ENCODE data around the gene LRP8.
A peak's percentile ranks its signal among the peaks of the same experiment; 100 is the strongest.

The LRP8 gene

GRCh38 chr1:53359225-53359933, 31.5 kb upstream of the LRP8 start:
- no peak for DNase-seq

DNA sequence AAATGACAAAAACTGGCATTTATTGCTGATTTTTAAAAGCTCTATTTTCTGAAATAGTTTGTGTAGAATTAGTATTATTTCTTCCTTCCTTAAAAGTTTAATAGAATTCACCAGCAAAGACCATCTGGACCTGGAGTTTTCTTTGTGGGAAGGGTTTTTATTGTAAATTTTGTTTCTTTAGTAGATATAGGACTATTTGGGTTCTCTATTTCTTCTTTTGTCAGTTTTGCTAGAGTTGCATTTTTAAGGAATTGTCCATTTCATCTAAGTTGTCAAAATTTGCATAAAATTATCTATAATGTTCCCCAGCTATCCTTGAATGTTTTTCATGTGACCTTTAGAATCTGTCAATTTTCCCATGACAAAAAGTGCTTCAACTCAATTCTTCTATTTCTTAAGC, 28.8 kb upstream of the LRP8 start:
- DNase-seq = no peak

DNA sequence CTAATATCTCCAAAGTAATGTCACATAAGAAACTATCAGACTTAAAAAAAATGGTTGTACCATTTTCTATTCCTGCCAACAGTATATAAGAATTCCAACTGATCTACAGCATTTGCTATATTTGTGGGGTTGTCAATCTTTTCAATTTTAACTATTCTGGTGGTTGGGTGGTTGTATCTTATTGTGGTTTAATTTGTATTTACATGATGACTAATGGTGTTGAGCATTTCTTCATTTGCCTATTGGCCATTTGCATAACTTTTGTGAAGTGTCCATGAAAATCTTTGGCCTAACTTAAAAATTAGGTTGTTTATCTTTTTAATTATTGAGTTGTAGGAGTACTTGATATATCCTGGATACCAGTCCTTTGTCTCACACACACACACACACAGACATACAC, 26.2 kb upstream of the LRP8 start:
- DNase-seq = no peak

GRCh38 chr1:53352561-53352960, 24.7 kb upstream of the LRP8 start:
- no peak for DNase-seq

- no peak for DNase-seq
These were observed 23.2 kb upstream of the LRP8 start for GRCh38 chr1:53350853-53351767.

DNA sequence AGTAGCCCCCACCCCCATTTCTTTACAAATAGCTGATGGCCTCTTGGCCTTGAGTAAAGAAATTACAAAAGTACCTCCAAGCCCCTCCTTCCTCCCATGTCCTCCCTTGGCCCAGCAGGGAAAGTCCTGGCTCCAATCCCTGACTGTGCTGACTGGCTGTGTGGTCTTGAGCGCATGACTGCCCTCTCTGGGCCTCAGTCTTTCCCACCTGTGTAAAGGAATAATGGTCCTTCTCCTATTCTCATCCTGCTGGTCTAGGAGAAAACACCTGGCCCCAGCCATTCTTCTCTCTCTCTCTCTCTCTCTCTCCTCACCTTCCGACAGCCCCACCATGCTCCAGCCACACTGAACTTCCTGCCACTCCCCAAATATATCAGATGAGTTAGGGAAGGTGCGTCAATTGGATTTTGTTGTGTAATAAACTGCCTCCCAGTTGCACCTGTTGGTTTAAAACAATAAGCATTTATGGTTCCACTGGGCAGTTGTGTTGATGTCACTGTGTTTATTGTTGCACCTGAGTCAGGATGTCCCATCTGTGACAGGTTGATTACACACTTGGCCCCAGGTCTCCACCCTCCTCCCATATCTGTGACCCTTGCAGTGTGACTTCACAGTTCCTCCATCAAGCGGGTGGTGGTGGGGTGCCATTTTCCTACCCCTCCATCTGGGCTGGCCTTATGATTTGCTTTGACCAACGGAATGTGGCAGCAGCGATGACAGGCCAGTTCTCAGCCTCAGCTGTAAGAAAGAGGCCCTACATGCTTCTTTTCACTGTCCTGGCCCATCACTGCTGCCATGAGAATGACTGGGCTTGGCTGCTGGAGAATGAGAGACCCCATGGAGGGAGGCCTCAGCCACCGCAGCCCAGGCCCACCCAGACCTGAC, 22.3 kb upstream of the LRP8 start:
- no peak for DNase-seq

- DNase-seq = no peak
These were observed 21.5 kb upstream of the LRP8 start for GRCh38 chr1:53349369-53349835.

DNA sequence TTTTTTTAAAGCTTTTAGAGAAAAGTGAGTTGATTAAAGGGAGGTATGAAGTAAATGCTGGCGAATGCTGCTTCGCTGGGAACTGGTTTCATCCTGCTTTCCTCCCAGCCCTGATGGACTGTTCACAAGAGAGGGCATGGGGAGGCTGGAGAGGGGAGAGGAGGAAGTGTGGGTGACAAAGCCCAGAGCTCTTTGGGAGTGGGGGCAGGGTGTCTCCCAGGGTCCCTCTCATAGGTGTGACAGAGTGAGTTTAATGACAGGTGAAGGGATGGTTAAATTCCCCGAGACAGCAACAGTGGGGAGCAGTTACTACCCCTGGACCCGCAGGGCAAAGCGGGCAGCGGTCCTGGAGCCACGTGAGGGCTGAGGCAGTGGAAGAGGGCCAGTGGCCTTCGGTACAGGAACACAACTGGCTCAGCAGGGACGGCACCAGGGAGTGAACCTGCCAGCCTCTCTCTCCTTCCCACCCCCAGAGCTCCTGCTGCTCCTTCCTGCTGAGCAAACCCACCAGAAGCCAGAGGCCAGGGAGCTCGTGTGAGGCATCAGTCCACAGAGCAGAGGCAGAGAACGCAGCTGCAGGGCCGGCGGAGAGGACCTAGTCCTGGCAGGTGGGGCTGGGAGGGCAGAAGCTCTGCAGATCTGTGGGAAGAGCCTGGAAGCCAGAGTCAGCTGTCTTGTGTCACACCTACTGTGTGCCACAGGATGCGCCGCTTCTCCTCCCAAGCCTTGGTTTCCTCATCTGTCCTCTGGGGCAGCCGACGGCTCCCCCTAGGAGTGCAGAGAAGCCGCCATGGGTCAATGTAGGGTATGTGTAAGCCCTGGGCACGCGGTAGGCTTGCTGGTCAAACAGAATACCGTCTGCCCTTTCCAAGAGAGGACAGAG, 20.9 kb upstream of the LRP8 start:
- no peak for DNase-seq

DNA sequence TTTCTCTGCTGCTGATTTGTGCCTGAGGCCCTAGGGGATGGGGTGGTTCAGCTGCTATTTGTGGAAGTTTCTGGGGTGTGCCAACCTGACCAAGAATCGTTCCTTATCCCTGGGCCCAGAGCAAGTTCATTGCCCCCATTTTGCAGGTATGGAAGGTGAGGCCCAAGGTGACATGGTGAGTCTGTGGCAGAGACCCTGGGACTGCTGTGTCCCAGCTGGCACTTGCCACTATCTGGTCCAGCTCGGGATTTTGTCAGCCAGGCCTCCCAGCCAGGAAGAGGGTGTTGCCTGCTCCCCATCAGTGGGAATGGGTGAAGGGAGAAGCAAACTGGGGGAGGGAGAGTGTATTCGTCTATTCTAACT, 18.9 kb upstream of the LRP8 start:
- DNase-seq = no peak

DNA sequence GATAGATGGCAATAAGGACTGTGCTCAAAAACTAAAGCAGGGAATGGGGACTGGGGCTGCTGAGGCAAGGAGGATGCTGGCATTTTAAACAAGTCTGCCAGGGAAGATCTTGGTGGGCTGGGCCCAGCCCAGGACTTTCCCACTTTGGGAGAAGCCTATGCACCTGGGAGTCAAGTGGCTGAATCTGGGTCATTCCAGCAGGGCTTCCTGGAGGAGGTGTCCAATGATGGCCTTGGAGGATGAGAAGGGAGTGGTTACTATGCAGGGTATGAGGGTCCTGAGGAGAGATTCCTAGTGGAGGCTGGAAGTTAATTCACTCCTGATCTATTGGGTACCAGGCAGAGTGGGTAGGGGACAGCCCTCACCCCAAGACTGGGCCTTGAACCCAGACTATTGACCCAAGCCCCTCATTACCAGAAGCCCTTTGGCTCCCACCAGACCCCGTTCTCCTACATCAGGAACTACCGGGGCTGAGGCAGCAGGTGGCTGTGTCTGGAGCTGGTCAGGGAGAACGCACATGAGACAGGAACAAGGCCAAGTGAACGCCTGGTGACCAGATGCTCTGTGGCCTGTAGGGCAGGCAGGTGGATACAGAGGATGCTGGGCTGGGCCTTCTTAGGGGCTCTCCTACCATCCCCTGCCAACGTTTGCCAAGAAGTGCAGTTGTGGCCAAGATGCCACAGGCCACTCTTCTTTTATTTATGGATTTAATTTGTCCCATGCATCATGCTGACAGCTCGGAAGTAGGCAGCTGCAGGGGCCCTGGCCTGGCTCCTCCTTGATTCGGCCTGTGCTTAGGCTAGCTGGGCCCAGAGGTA, 18.3 kb upstream of the LRP8 start:
- no peak for DNase-seq

DNA sequence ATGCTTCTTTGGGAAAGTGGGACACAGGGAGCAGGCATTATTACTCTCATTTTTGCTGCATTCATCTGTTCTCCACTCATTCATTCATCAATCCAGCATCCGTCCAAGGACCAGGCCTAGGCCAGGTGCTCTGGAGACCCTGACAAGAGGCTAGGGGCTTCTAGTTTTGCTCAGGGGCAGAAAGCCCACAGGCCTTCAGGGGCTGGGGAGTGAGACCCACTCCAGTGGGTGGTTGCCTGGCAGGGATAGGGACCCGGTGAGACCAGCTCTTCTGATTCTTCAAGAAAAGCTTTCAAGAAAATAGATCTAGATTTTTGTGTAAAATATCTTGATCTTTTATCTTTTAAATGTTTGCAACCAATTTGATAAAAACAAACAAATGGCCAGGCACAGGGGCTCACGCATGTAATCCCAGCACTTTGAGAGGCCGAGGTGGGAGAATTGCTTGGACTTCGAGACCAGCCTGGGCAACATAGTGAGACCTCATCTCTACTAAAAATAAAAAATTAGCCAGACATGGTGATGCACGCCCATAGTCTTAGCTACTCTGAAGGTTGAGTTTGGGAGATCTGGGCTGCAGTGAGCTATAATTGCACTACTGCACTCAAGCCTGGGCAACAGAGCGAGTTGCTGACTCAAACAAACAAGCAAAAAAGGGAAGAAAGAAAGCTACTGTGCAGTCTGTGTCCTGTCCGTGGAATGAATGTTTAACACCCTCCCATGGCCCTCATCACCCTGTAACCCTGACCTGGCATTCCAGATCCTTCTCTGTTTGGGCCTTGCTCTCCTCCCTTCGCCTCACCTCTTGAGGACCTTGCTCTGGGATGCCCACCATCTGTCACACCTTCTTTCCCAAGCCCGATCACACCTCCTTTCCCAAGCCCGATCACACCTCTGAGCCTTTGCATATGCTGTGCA, 17.3 kb upstream of the LRP8 start:
- DNase-seq = no peak

DNA sequence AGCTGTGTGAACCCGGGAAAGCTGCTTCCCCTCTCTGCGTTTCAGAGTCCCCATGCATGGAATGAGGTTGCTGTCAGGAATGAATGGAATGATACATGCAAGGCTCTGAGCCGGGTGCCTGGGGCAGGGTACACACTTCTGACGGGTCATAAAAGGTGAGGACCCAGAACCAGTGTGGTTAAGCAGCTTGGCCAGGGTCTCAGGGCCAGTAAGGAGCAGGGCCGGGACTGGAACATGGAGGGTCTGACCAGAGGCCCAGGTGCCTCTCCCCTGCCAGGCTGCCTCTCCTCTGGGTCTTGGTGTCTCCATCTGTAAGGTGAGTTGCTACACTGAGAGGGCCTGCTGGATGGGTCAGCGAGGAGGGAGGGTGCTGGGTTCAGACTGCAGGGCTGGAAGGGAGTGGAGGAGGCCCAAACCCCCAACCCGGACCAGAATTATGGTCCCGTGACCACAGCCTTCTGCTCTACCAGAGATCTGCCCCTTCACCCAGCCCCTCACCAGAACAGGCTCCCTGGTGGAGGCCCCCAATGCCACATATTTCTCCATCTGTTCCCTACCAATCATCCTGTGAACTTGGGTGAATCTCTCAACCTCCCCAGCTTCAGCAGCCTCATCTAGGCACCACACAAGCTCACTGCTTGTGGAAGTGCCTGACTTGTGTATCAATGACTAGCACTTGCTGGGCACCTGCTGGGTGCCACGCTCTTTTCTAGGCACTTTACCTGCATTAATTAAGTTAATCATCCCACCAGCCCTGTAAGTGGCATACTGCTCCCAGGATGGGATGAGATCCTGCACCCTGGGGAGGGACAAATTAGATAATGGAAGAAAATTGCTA, 16.2 kb upstream of the LRP8 start:
- no peak for DNase-seq

GRCh38 chr1:53342735-53343470, 15.0 kb upstream of the LRP8 start:
- DNase-seq = no peak

DNA sequence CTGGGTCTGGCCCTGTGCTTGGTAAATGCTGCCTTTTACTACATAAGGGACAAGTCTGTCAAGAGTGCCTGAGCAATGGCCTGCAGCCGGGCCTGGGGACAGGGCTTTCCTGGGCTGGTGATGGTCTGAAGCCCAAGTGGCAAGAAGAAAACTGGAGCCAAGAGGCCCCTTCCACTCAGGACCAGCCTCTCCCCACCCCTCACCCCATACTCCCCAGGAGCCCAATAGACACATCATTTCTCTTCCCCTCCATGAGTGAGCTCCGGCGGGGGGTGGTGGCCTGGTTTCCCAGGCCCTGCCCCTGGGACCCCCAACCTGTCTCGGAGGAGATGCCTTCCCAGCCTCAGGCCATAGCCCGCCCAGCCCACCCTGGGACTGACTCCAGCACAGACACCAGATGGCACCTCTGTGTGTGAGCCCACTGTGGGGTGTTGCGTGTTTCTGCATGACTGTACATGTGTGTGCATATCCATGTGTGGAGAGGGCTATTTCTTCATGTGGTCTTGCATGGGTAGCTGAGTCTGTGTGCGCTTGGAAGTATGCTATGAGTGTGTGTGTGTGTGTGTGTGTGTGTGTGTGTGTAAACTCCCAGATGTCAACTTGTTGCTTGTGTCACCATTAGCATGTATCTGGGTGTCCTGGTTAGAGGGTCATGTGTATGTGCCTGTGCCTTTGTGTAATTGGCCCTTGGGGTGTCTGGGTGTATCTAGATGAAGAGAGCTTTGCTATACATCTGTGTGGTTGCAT, 14.3 kb upstream of the LRP8 start:
- DNase-seq = no peak

DNA sequence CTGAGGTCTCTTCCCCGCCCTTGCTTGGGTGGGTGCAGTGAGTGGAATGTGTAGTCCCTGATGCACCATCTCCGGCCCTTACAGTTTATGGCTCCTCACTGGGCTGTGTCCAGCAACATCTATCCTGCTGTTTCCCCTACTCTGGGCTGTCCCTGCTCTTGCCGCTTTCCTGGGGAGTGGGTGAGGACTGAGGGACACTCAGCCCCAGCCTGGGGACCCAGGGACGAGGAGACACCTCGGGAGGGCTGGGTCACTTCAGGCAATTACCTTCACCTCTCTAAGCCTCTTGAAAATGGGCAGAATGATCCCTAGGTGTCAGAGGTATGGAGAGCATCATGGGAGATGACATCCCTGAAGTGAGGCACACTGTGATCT, 13.6 kb upstream of the LRP8 start:
- DNase-seq = no peak

GRCh38 chr1:53340660-53341520, 13.0 kb upstream of the LRP8 start:
- peak; percentile 27 to 41 for DNase-seq
